ENCODE results near the gene ERAS.
A peak's percentile ranks its signal among the peaks of the same experiment; 100 is the strongest.
"Not testable (repeated sequence)": the region's sequence is repeated elsewhere in the genome, so short reads cannot be mapped to it uniquely, and the experiment has no call there.

Gene ERAS

DNA sequence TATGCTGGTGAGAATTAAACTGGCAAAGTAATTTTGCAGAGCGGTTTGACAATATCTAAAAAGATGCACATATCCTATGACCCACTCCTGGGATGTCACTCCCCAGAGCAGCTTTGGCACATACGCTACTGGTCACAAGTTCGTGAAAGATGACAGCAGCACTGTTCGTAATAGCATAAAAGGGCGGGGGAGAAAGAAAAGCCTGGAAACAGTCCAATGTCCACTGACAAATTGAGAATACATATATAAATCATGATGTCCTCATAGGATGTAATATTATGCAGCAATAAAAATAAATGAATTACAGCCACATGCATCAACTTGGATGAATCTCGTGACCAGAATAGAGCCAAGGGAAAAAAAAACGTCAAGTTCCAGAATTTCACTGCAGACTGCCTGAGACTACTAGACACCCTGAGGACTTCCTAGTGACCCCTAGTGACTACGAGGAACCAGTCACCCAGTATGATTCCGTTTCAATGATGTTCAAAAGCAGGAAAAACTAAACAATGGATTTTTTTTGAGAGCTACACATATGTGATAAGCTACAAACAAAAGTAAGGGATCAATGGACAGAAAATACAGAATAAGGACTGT lies 7.3 kb downstream of the ERAS start:
- DNase-seq (ENCODE audit: low spot score), result no peak

DNA sequence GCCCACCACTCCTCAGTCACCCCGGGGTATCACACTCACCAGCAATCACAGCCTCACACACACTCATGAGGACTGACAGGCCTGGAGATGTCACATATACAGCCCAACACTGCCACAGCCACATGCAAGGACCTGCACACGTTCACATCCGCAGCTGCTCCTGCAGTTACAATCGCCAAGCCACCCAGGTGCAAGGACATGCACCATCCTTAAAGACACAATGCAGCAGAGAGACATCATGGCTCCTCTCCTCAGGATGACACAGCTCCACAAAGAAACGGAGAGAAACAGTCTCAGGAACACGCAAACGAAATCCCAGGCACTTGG lies 8.0 kb downstream of the ERAS start:
- DNase-seq (ENCODE audit: low spot score), result no peak

DNA sequence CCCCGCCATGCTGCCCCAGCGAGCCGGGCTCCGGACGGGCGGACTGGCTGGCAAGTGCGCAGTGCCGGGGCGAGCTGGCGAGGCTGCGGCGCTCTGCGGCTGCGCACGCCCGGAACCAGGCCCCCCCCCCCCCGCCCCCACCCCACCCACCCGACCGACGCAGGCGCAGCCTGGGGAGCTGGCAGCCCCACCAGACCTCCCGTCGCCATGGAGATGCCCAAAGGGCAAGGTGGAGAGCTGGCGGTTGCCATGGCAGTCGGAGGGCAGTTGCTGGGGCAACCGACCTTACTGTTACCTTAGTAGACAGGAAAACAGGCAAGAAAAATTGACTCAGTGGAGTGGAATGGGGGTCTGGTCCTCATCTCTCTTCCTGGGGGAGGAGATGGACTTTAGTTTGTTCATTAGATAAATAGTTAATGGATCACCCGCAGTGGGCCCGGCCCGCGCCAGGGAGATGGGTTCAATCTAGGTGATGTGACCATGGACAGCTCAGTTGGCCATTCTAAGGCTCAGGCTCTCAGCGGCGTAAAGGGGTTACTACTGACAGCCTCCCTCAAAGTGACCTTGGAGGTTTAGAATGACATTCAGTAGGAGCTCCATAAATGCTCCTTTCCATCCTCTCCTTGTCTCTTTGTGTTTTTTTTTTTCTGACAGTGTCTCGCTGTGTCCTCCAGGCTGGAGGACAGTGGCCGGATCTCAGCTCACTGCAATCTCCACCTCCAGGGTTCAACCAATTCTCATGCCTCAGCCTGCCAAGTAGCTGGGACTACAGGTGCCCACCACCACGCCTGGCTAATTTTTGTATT lies 9.4 kb downstream of the ERAS start, which contains the start of gene PCSK1N:
Gene PCSK1N, minus strand, starts transcription at position 87 of the 806 bp plus-strand sequence. Its CDS starts 78 bp downstream, at position 9.
- no peak for DNase-seq (ENCODE audit: low spot score)

DNA sequence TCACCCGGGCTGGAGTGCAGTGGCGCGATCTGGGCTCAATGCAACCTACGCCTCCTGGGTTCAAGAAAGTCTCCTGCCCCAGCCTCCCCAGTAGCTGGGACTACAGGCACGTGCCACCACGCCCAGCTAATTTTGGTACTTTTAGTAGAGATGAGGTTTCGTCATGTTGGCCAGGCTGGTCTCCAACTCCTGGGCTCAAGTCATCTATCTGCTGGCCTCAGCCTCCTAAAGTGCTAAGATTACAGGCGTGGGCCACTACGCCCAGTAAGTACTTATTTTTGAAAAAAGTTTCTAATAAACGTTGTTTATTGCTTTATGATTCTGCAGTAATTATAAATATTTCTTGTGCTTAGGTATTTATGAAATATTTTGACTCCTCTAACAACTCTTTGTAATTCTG lies 13.4 kb downstream of the ERAS start:
- no peak for DNase-seq (ENCODE audit: low spot score)

DNA sequence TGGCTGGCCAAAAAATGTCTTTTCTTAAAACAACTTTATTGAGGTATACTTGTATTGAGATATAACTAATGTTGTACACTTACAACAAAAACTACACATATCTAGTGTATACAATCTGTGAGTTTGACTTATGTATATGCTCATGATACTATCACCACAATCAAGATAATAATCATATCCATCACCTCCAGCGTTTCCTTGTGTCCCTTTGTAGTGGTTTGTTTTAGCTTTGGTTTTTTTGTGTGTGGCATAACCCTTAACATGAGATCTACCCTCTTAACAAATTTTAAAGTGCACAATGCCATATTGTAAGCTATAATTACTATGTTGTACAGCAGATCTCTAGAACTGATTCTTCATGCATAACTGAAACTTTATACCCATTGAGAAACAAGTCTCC lies 22.5 kb downstream of the ERAS start:
- no peak for DNase-seq (ENCODE audit: low spot score)

DNA sequence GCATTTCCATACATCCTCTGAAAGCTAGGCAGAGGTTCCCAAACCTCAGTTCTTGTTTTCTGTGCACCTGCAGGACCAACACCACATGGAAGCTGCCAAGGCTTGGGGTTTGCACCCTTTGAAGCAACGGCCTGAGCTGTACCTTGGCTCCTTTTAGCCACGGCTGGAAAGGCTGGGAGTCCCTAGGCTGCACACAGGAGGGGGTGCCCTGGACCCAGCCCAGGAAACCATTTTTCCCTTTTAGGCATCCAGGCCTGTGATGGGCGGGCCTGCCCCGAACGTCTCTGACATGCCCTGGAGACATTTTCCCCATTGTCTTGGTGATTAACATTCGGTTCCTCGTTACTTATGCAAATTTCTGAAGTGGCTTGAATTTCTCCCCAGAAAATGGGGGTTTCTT lies 26.5 kb downstream of the ERAS start:
- DNase-seq (ENCODE audit: low spot score), result no peak

DNA sequence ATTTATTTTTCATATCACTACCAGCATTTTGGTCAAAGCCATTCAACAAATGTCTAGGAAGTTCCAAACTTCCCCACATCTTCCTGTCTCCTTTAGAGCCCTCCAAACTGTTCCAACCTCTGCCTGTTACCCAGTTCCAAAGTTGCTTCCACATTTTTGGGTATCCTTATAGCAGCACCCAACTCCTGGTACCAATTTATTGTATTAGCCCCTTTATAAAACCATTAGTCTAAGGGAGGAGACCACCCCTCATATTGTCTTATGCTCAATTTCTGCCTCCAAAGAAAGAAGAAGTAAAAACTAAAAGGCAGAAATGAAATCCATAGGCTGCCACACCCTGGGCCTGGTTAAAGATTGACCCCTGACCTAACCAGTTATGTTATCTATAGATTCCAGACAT lies 27.2 kb downstream of the ERAS start:
- not testable (repeated sequence) for DNase-seq (ENCODE audit: low spot score)

DNA sequence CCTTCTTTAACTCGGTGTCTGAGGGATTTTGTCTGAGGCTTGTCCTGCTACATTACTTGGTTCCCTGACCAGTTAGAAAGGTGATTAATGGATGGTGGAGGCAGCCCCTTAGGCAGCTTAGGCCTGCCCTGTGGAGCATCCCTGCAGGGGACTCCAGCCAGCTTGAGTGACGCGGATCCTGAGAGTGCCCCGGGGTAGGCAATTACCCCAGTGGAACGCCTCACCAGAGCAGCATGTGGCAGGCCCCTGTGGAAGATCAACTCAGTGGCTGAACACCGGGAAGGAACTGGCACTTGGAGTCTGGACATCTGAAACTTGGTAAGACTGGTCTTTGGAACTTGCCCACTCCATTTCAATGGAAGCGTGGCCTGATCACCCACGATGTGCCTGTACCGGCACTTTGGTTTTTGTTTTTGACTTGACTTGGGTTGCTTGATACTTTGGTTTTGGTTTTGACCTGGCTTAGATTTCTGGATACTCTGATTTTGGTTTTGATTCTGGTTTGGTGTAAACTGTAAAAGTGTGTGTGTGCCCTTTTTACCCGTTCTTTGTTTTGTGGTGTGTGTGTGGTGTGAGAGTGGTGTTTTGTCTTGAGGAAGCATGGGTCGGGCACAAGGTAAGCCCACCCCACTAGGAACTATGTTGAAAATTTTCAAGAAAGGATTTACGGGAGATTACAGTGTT lies 27.9 kb downstream of the ERAS start:
- not testable (repeated sequence) for DNase-seq (ENCODE audit: low spot score)

DNA sequence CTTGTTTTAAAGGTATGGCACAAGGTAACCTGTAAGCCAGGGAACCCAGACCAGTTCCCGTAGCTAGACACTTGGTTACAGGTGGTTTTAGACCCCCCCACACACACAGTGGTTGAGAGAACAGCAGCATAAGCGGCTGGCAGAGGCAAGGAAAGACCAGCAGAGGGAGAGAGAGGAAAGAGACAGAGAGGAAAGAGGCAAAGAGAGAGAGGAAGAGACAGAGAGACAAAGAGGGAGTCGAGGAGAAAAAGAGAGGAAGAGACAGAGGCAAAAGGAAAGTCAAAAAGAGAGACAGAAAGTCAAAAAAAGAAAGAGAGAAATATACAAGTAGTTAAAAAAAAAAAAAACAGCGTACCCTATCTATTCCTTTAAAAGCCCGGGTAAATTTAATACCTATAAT lies 28.6 kb downstream of the ERAS start:
- no peak for DNase-seq (ENCODE audit: low spot score)

DNA sequence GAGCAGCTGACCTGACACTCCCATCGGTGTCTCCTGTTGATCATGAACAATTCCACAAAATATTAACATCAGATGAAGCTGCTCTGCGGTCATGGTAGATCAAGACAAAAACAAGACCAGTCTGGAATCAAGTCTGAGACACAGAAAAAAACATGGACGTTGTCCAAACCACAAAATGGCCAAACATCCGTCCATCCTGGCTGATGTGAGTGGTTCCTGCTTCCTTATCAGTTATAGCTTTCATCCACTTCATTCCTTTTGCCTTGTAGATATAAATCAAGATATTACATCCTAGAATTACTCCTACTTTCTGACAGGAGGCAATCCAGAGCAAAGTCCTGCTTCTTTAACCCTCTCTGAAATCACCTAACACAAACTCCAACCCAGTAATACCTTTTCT lies 37.9 kb downstream of the ERAS start:
- peak; percentile 45 for DNase-seq (ENCODE audit: low spot score)

DNA sequence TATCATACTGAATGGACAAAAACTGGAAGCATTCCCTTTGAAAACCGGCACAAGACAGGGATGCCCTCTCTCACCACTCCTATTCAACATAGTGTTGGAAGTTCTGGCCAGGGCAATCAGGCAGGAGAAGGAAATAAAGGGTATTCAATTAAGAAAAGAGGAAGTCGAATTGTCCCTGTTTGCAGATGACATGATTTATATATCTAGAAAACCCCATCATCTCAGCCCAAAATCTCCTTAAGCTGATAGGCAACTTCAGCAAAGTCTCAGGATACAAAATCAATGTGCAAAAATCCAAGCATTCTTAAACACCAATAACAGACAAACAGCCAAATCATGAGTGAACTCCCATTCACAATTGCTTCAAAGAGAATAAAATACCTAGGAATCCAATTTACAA lies 45.7 kb downstream of the ERAS start:
- not testable (repeated sequence) for DNase-seq (ENCODE audit: low spot score)

DNA sequence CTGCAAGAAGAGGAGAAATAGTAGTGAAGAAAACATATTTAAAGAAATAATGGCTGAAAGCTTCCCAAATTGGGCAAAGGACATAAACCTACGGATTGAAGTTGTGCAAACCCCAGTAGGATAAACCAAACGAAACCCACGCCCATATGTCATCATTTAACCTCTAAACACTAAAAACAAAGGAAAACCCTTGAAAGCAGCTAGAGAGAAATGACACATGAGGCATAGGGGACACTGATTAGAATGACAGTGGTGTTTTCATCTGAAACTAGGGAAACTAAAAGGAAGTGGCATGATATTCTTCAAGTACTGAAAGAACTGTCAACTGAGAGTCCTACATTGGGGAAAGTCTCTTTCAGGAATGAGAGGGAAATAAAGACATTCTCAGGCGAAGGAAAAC lies 50.6 kb downstream of the ERAS start:
- not testable (repeated sequence) for DNase-seq (ENCODE audit: low spot score)
